GM12878 (cell line): Measurements from ENCODE around the gene DDX39B.

Experiments
- CTCF ChIP-seq, 3 experiments: IDR thresholded peaks in 2 of 3; conservative IDR thresholded peaks in 1 of 3; 2 replicates each; pipeline ENCODE4 v1.5.1; 2011; ENCODE audit warnings: low read depth in 3 of 3, low read length in 3 of 3, mild to moderate bottlenecking in 3 of 3, control low read depth in 2 of 3, moderate library complexity in 2 of 3, inconsistent platforms in 1 of 3, mixed read lengths in 1 of 3; ENCODE audit not compliant: control insufficient read depth in 2 of 3, insufficient read depth in 1 of 3; ENCODE audit errors: extremely low read depth in 1 of 3
- EP300 ChIP-seq, 2 experiments: fragments of 150-350 bp in 1 of 2; IDR thresholded peaks; 2 replicates each; pipeline ENCODE4 v1.6.1; 2011 to 2012; ENCODE audit warnings: low read depth in 2 of 2, low read length in 2 of 2, borderline replicate concordance in 1 of 2, improper control_type of control experiment in 1 of 2, inconsistent platforms in 1 of 2; ENCODE audit not compliant: control insufficient read depth in 1 of 2
- NFXL1 ChIP-seq: fragments of 450-650 bp; IDR thresholded peaks from 2 replicates; pipeline ENCODE4 v1.6.1; 2017; ENCODE audit warnings: antibody characterized with exemption, mild to moderate bottlenecking, borderline replicate concordance
- NR2C2 ChIP-seq: IDR thresholded peaks from 2 replicates; pipeline ENCODE4 v1.6.1; 2011; ENCODE audit warnings: borderline replicate concordance, low read depth; ENCODE audit not compliant: control insufficient read depth, insufficient read length
- PAX5 ChIP-seq: IDR thresholded peaks from 2 replicates; pipeline ENCODE4 v1.6.1; 2011; ENCODE audit warnings: low read depth, low read length, borderline replicate concordance
- POLR2A ChIP-seq: IDR thresholded peaks from 2 replicates; pipeline ENCODE4 v1.6.1; 2011; ENCODE audit warnings: low read depth, mild to moderate bottlenecking, low read length

- peak; percentile 90 for TF ChIP-seq POLR2A
- 0 out of 4 replicates have a peak, but pooled peaks of 1 of the 2 experiments have one; percentile 8 for TF ChIP-seq EP300 (IDR thresholded peaks at IDR 0.05; ENCODE audit: borderline replicate concordance in 1 of 2, control insufficient read depth in 1 of 2, low read depth in 2 of 2, low read length in 2 of 2)
- TF ChIP-seq NR2C2: no peak
- no peak for TF ChIP-seq NFXL1
- peak; percentile 28; the same call in 1 of the 2 replicates for TF ChIP-seq PAX5
- TF ChIP-seq CTCF (IDR thresholded peaks at IDR 0.05 in 2 of 3, conservative IDR thresholded peaks at IDR 0.05 in 1 of 3; ENCODE audit: control insufficient read depth in 2 of 3, extremely low read depth in 1 of 3, insufficient read depth in 1 of 3, low read depth in 3 of 3, low read length in 3 of 3): no peak
Observed at GRCh38 chr6:31572041-31572911, 30.5 kb upstream of the DDX39B start, which contains the start of gene LTA.
